ENCODE results near the gene PDXDC1.
"Not testable (repeated sequence)": the region's sequence is repeated elsewhere in the genome, so short reads cannot be mapped to it uniquely, and the experiment has no call there.

The PDXDC1 gene

DNA sequence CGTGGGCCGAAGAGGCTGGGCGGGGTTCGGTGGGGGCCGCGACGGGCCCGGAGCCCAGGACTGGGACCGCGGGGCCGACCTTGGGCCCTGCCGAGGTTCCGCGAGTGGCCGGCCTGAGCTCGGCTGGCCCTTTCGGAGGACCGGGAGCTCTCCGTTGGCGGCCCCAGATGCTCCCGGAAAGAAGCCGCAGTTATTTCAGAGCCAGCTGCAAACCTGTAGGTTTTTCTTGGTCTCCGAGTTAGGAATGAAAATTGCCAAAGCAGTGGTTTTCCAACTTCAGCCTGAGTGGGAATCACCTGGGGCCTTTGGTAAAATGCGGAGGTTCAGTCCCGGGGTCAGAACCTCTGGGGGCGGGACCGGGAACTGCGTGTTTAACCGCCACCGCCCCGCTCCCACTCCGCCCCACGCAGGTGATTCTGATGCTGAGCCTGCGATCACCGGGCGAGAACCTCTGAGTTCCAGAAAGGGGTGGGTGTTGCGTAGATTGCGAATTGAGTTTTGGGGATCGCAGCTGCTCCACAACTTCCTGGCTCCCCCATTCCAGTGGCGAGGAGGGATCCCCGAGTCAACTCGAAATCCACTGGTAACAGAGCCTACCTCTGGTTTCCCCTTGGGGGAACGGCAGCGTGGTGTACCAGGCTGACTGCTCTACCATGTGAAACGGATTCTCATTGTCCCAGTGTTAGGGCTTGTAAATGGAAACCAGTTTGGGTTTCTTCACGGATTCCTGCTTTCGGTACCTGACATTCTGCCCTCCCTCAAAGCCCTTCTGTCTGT, 780 bp downstream of the PDXDC1 start:
- not testable (repeated sequence) for DNase-seq

DNA sequence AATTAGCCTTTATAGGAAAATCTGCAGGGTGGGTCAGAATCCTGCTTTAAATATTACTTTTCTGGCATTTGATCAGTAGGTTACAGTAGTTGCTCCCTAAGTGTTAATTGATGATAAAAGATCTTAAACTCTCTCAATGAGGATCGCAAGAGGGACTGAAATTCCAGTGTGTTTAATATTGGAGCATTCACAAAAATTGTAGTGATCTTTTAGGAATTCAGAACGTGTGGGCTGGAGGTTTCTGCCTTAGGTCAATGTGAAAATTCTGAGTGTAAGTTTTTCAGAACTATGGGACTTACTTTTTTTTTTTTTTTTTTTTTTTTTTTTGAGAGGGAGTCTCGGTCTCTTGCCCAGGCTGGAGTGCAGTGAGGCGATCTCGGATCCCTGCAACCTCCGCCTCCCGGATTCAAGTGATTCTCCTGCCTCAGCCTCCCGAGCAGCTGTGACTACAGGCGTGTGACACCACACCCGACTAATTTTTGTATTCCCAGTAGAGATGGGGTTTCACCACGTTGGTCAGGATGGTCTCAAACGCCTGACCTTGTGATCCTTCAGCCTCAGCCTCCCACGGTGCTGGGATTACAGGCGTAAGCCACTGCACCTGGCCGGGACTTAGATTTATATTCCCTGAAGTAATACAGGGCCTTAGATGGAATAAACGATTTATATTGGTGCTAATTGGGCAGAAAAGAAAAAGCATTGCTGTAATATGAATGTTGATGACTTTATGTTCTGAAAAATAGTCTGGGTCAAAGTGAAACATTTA, 2.3 kb downstream of the PDXDC1 start:
- not testable (repeated sequence) for DNase-seq

DNA sequence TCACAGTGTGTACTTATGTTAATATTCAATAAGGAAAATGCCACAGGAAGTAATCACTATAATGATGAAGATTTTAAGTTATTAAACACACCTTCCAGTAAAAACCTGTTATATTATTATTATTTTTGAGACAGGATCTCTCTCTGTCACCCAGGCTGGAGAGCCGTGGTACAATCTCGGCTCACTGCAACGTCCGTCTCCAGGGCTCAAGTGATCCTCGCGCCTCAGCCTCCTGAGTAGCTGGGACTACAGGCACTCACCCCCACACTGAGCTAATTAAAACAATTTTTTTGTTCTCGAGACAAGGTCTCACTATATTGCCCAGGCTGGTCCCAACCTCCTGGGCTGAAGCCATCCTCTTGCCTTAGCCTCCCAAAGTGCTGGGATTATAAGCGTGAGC, 3.5 kb downstream of the PDXDC1 start:
- not testable (repeated sequence) for DNase-seq

DNA sequence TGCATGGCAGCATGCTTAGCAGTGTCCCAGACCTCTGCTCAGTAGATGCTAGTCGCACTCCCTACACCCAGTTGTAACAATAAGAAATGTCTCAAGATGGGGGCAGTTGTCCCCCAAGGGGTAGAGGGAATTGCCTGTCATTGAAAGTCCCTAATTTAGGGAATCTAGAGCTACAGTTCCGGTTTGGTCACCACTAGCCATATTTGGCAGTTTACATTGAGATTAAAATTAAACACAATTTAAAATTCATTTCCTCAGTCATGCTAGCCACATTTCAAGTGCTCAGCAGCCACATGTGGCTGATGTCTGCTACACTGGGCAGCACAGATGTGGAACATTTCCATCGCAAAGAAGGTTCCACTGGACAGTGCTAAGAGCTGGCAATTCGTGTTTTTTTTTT, 4.1 kb downstream of the PDXDC1 start:
- not testable (repeated sequence) for DNase-seq

DNA sequence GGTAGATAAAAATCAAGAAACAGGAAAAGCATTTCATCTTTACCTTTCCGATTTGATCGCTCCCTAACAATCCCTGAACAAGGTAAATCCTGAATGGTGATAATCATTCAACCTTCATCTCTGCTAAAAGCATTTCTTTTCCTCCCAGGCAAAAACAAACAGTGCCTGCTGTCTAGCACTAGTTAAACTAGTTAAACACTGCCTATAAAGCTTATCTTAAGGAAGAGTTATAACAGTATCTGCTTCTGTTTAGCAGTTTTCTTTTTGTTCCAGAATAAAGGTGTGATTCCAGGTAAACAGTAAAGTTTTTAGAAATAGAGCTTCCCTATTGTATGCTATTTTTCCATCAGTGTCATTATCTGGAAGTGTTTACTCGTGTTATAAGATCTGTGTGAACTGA, 6.4 kb downstream of the PDXDC1 start:
- DNase-seq, result not testable (repeated sequence)

DNA sequence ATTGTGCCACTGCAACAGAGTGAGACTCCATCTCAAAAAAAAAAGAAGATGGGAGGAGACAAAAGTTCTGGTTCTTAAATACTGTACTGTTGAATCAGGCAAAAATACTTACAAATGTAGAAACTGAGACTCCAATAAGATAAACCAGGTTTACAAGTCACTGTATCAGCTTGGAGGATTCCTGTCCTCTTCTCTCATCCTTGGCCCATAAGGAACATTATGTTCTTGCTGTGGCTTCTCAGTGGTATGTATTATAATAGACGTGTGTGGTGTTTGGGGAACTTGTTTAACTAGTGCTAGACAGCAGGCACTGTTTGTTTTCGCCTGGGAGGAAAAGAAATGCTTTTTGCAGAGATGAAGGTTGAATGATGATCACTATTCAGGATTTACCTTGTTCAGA, 7.7 kb downstream of the PDXDC1 start:
- not testable (repeated sequence) for DNase-seq

DNA sequence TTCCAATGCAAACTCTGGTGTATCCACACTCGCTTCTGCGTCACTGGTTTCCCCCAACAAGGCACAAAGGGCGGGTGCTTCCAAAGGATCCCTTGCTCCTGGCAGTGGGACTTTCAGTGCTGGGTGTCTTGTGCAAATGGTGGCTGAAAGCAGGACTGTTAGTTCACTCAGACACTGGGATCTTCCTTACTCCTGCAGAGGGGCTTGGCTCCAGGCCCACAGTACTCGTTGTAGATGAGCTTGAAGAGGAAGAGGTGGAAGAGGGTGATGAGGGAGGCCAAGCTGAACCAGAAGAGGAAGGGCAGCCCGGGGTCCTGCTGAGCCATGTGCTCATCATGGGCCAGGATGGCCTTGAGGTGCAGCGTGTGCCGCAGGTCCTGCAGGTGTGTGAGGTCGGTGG, 13.3 kb downstream of the PDXDC1 start:
- not testable (repeated sequence) for DNase-seq

DNA sequence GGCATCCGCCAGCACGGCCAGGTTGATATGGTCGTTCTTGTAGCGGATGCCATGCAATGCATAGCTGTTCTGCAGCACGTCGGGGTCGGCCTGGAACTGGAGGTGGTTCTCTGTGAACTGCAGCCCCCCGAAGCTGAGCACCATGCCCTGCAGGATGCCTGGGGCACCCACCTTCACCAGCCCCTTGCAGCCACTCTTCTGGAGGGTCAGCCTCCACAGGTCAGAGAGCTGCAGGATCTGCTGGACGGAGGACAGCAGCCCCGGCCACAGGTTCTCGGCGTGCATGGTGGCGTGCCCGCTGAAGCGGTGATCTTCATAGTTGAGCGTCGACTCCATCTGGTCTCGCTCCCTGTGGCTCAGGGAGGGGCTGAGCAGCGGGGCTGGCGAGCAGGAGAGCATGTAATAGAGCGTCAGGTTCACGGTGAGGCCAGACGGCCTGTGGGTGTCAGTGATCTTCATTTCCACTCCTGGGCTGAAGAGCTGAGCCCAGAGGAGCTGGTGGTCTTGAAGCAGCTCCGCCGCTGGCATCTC, 13.9 kb downstream of the PDXDC1 start:
- not testable (repeated sequence) for DNase-seq

DNA sequence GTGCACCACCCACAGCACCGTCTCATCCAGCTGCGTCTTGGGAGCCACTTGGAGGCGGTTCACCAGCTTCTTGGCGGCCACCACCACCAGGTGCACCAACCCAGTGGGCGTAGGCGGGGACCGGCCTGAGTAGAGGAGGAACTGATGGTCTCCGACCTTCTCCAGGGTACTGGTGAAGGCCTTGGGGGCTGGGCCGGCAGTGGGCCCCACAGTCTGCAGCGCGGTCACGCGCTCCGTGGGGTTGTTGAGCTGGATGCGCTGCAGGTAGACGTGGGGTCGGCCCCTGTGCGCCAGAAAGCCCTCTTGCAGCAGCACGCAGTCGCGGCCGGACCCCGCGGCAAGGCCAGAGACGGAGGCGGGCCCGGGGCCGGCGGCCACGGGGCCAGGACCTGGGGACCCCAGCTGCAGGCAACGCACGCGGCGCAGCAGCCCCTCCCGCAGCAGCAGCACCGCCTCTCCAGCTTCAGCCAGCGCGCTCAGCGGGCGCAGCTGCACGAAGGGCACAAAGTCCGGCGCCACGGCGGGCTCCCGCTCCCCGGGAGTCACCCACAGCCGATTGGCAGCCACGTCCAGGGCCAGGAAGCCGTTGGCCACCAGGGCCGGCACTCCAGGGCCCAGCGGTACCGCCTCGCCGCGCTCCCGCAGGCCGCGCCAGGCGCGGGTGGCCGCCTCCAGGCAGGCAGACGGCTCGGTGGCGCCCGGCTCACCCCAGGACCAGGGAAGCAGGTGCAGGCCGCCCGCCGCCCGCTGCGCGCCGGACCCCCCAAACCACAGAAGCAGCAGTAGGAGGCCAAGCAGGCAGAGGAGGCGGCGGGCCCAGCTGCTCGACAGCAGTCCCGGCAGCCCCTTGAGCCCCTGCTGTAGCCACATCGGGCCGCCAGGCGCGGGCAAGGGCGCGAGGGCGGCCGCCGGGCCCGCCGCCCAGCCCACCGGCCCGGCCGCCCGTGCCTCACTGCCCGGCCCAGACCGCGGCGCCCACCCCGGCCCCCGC, 14.8 kb downstream of the PDXDC1 start:
- DNase-seq, result not testable (repeated sequence)

DNA sequence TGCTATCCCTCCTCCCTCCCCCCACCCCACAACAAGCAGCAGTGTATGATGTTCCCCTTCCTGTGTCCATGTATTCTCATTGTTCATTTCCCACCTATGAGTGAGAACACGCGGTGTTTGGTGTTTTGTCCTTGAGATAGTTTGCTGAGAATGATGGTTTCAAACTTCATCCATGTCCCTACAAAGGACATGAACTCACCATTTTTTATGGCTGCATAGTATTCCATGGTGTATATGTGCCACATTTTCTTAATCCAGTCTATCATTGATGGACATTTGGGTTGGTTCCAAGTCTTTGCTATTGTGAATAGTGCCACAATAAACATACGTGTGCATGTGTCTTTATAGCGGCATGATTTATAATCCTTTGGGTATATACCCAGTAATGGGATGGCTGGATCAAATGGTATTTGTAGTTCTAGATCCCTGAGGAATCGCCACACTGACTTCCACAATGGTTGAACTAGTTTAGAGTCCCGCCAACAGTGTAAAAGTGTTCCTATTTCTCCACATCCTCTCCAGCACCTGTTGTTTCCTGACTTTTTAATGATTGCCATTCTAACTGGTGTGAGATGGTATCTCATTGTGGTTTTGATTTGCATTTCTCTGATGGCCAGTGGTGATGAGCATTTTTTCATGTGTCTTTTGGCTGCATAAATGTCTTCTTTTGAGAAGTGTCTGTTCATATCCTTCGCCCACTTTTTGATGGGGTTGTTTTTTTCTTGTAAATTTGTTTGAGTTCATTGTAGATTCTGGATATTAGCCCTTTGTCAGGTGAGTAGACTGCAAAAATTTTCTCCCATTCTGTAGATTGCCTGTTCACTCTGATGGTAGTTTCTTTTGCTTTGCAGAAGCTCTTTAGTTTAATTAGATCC, 18.7 kb downstream of the PDXDC1 start:
- not testable (repeated sequence) for DNase-seq

DNA sequence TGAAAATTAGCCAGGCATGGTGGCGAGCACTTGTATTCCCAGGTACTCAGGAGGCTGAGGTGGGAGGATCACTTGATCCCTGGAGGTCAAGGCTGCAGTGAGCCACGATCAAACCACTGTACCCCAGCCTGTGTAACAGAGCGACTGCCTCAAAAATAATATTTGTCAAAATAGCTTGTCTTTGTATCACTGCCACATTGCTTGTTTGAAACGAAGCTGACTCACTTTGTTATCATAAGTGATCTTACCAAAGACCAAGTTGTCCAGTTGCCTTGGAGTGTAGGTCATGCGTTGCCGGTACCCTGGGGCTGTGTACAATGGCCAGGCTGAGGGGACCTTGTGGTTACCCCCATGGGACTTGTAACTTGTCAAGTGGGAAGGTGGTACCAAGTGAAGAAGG, 21.9 kb downstream of the PDXDC1 start:
- DNase-seq, result not testable (repeated sequence)

DNA sequence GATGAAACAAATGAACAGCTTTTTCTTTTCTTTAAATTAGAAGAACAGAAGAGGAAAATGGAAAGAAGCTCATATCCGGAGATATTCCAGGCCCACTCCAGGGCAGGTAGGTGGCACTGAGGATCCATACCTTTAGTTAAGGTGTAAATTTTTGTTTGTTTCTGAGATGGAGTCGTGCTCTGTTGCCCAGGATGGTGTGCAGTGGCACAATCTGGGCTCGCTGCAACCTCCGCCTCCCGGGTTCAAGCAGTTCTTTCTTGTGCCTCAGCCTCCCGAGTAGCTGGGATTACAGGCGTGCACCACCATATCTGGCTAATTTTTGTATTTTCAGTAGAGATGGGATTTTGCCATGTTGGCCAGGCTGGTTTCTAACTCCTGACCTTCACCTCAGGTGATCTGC, 23.5 kb downstream of the PDXDC1 start:
- DNase-seq, result not testable (repeated sequence)

DNA sequence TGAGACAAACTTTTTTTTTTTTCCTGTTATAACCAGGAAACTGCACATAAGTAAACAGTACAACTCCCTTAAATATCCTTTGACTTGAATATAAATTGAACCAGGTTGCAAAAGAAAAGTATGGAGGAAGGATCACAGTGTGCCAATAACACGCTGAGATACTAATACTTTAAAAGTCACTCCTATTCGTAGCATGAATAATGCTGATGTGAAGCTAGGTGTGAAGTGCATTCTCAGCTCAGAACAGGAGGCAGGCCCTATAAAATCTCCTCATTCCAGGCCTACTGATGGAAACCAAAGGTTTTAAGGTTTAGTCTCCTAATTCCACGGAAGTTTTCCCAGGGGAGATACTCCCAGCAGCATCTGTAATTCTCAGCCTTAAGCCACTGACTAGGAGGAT, 25.0 kb downstream of the PDXDC1 start:
- not testable (repeated sequence) for DNase-seq

DNA sequence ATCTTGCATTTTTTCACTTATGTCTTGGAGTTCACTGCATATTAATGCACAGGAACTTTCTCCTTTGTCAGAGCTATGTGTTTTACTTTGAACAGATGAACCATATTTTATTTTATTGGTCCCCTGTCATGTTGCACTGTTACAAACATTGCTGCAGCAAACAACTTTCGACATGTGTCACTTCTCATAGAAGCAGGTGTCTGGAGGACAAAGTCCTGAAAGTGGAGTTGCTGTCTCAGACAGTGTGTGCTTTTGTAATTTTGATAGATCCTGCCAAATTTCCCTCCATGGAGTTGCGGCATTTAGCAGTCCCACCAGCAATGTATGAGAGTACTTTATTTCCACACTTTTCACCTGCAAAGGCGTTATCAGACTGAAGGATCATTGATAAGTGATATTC, 27.6 kb downstream of the PDXDC1 start:
- not testable (repeated sequence) for DNase-seq

DNA sequence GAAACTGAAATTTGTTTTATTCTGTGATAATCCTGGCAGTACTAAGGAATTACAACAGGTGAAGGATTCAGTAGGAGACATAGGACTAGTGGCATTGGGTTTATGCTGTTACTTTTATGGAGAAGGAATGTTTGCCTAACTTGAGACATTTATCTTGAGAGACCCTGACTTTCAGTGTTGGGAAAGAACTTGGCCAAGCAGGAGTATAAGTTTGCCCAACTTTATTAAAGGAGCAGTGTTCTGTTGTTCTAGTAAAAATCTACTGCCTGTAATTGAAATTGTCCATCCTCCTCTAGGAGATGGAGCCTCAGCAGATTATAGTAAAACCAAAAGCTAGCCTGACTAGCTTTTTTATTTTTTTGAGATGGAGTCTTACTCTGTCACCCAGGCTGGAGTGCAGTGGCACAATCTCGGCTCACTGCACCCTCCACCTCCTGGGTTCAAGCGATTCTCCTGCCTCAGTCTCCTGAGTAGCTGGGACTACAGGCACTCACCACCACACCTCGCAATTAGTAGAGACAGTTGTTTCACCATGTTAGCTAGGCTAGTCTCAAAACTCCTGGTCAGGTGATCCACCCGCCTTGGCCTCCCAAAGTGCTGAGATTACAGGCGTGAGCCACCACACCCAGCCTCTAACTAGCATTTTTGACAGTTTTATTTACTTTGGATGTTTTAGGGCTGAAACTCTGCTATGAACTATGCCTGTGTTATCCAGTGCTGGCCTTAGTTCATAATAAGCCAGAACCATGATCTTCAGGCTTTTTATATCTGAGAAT, 30.7 kb downstream of the PDXDC1 start:
- DNase-seq, result not testable (repeated sequence)

DNA sequence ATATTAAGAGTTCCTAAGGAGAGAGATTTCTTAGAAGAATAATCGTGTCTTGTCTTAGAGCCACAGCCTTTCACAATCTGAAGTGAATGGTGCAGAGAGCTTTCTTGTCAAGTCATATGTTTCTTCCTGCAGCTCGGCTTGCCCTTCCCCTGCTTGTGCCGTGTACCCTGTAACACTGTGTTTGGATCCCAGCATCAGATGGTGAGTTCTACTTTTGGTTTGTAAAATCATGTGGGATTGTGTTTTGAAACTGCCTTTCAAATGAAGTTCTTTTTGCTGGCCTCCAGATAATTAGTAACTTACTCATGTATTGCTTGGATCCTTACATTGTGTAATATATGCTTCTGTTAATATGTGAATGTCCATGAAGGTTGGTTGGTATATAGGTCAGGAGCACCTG, 33.8 kb downstream of the PDXDC1 start:
- DNase-seq, result not testable (repeated sequence)

DNA sequence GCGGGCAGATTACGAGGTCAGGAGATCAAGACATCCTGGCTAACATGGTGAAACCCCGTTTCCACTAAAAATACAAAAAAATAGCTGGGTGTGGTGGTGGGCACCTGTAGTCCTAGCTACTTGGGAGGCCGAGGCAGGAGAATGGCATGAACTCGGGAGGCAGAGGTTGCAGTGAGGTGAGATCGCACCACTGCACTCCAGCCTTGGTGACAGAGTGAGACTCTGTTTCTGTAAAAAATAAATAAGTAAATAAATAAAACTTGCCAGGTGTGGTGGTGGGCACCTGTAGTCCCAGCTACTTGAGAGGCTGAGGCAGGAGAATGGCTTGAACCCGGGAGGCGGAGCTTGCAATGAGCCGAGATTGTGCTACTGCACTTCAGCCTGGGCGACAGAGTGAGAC, 38.1 kb downstream of the PDXDC1 start:
- DNase-seq, result not testable (repeated sequence)

DNA sequence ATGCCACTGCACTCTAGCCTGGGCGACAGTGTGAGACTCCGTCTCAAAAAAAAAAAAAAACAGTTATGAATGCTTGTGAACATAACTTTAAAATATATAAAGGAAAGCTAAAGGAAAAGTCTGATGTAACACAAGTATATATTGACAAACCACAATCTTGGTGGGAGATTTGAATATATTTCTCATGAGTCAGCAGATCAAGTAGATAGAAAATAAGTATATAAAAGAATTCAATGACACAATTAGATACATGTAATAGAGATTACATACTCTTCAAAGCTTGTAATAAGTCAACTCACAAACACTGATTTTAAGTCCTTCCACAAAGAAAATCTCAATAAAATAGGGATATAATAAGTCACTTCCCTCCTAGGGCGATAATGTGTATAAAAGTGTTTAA, 40.8 kb downstream of the PDXDC1 start:
- not testable (repeated sequence) for DNase-seq

DNA sequence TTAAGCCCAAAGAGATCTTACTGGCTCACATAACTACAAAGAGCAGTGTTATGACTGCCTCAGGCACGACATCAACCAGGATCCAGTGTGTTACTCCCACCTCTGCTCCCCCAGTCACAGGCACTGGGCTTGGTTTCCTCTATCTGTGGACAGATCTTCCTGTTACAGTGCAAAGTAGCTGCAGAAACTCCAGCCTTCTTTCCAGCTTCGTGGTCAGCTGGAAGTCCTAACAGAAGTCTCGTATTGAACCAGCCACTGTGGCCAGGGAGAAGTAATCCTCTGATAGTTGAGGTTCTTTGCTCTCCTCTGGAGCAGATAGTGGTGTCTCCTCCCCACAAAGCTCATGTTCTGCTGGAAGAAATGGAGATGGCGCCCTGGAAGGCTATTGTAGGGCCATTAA, 41.5 kb downstream of the PDXDC1 start:
- DNase-seq, result not testable (repeated sequence)

DNA sequence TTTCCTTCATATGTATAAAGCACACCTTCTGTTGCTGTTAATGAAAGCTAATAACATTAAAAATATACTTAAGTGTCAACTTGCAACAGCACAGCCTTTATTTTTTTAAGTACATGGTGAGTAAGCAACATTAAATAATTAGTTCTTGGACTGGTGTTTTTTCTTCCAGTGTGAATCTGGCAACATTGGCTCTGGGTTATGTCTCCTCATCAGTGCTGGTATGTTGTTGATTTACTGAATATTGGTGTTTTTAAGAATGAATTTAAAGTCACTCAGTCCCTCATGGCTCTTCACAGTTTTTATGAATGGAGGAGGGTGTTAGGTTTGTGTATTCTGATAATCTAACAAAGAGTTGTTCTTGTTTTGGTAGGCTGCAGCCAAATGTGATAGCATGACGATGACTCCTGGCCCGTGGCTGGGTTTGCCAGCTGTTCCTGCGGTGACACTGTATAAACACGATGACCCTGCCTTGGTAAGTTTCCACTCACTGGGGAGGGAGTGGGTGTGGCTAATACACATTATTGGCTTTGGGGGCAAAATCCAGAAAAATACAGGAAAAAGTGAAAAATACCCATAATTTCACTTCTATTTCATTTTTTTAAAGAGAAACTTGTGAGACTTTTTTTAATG, 42.2 kb downstream of the PDXDC1 start:
- DNase-seq, result not testable (repeated sequence)

All from NCI-H446 treated with DMSO at 0.1 percent for 48 hours (cell line).